GM18909 (cell line): Measurements from ENCODE around the gene GATA6.
A peak's percentile ranks its signal among the peaks of the same experiment; 100 is the strongest.

Source experiments
- ATAC-seq: cut with Tn5 transposase; IDR thresholded peaks from one replicate; pipeline ENCODE4 v1.9.1; 2021; ENCODE audit warnings: mild to moderate bottlenecking; ENCODE audit not compliant: unreplicated experiment, poor library complexity

GATA6 gene

GRCh38 chr18:22169011-22169888, at the start of gene GATA6:
GATA6 (plus strand) TSS chr18:22169589; CDS start chr18:22171145, 1,556 bp downstream.
- ATAC-seq, result peak; percentile 61

- ATAC-seq, result no peak
Observed at GRCh38 chr18:22124970-22125369, 44.4 kb upstream of the GATA6 start.

- ATAC-seq, result no peak
Observed at GRCh38 chr18:22128954-22129353, 40.4 kb upstream of the GATA6 start.

- no peak for ATAC-seq
Observed at GRCh38 chr18:22129778-22130177, 39.6 kb upstream of the GATA6 start.

GRCh38 chr18:22132258-22132657, 37.1 kb upstream of the GATA6 start:
- no peak for ATAC-seq

GRCh38 chr18:22132763-22133162, 36.6 kb upstream of the GATA6 start:
- ATAC-seq, result no peak

GRCh38 chr18:22136395-22136794, 33.0 kb upstream of the GATA6 start:
- no peak for ATAC-seq

GRCh38 chr18:22141211-22141610, 28.2 kb upstream of the GATA6 start:
- ATAC-seq, result no peak

- no peak for ATAC-seq
Observed at GRCh38 chr18:22143347-22144340, 25.7 kb upstream of the GATA6 start.

- ATAC-seq, result no peak
Observed at GRCh38 chr18:22145160-22145559, 24.2 kb upstream of the GATA6 start.

GRCh38 chr18:22149710-22150109, 19.7 kb upstream of the GATA6 start:
- ATAC-seq, result no peak

- ATAC-seq, result no peak
Observed at GRCh38 chr18:22152093-22152492, 17.3 kb upstream of the GATA6 start.

- no peak for ATAC-seq
Observed at GRCh38 chr18:22153428-22153827, 16.0 kb upstream of the GATA6 start.

GRCh38 chr18:22155584-22155983, 13.8 kb upstream of the GATA6 start:
- ATAC-seq, result no peak

GRCh38 chr18:22159014-22159413, 10.4 kb upstream of the GATA6 start:
- ATAC-seq, result no peak

GRCh38 chr18:22161090-22161489, 8.3 kb upstream of the GATA6 start:
- no peak for ATAC-seq

- no peak for ATAC-seq
Observed at GRCh38 chr18:22163416-22164161, 5.8 kb upstream of the GATA6 start.

- ATAC-seq, result no peak
Observed at GRCh38 chr18:22164337-22165048, 4.9 kb upstream of the GATA6 start.

GRCh38 chr18:22165049-22165602, 4.3 kb upstream of the GATA6 start:
- no peak for ATAC-seq
